A549 (cell line): ENCODE results near the gene REPS2. TPM values are rescaled to one million over a fixed set of nuclear protein-coding genes. Genes with fewer than 3 reads are reported as not detected.
A peak's percentile ranks its signal among the peaks of the same experiment; 100 is the strongest.

Source experiments
- ATAC-seq, 2 experiments: fragments of 200-7000 bp in 1 of 2; fragments of >200 bp in 1 of 2; cut with Nextera tagmentation in 1 of 2; cut with Tn5 transposase in 1 of 2; 3 replicates each; pipeline versions ENCODE4 v1.8.0 to v1.9.1; 2018 to 2020; ENCODE audit warnings: mild to moderate bottlenecking in 1 of 2, moderate library complexity in 1 of 2
- CTCF ChIA-PET: fragments of 300-600 bp; sonication (Branson Sonifier 250); formaldehyde crosslinking; extraction: SDS; loops from one replicate; lab custom pipeline; 2021; ENCODE audit warnings: antibody characterized with exemption, inconsistent platforms; lab: Yijun Ruan, JAX
- POLR2A ChIA-PET: fragments of 350-600 bp; formaldehyde crosslinking; extraction: SDS; loops from one replicate; lab custom pipeline; 2021; ENCODE audit warnings: antibody characterized with exemption, inconsistent platforms; lab: Yijun Ruan, JAX
- DNase-seq, 2 experiments: peaks; one replicate each; pipeline versions ENCODE4 v3.0.0 to v3.0.0-alpha.2; 2011 to 2016; ENCODE audit warnings: low read depth in 1 of 2, low spot score in 1 of 2
- FAIRE-seq: peaks from 2 replicates; lab custom pipeline; 2011; peaks lifted over from hg19 to GRCh38; lab: Jason Lieb, UNC
- H3K27ac ChIP-seq, 2 experiments: fragments of >200 bp; sonication (Bioruptor Twin); formaldehyde crosslinking; 3 replicates each; pipeline ENCODE4 v1.5.1; 2016 to 2017
- H3K4me1 ChIP-seq: fragments of >200 bp; sonication (Bioruptor Twin); formaldehyde crosslinking; 3 replicates; pipeline ENCODE4 v1.6.1; 2016
- H3K4me2 ChIP-seq: fragments of >200 bp; sonication (Bioruptor Twin); formaldehyde crosslinking; 3 replicates; pipeline ENCODE4 v1.6.1; 2016
- H3K4me3 ChIP-seq: fragments of >200 bp; sonication (Bioruptor Twin); formaldehyde crosslinking; 3 replicates; pipeline ENCODE4 v1.5.1; 2016
- H3K9me3 ChIP-seq: fragments of >200 bp; sonication (Bioruptor Twin); formaldehyde crosslinking; 3 replicates; pipeline ENCODE4 v1.6.1; 2016
- BHLHE40 ChIP-seq: IDR thresholded peaks from 2 replicates; pipeline ENCODE4 v1.6.1; 2012; ENCODE audit warnings: low read depth, low read length, inconsistent platforms
- EHF ChIP-seq: fragments of 250-450 bp; sonication (Bioruptor Pico); IDR thresholded peaks from 2 replicates; pipeline ENCODE4 v1.5.0; 2020; ENCODE audit warnings: mild to moderate bottlenecking
- ESRRA ChIP-seq: fragments of 150-350 bp; IDR thresholded peaks from 2 replicates; pipeline ENCODE4 v1.6.1; 2014; ENCODE audit warnings: mild to moderate bottlenecking, low read length, borderline replicate concordance
- FOSL2 ChIP-seq, 2 experiments: fragments of 450-650 bp in 1 of 2; fragments of >200 bp in 1 of 2; sonication (Bioruptor Twin) in 1 of 2; formaldehyde crosslinking; IDR thresholded peaks; 2 replicates each; pipeline versions ENCODE4 v1.5.0 to v1.6.1; 2016 to 2020; ENCODE audit warnings: mild to moderate bottlenecking in 1 of 2, moderate library complexity in 1 of 2
- GATA3 ChIP-seq: IDR thresholded peaks from 2 replicates; pipeline ENCODE4 v1.6.1; 2012; ENCODE audit warnings: borderline replicate concordance
- HDAC2 ChIP-seq: fragments of 200-600 bp; sonication (generic); IDR thresholded peaks from 2 replicates; pipeline ENCODE4 v1.6.1; 2016
- HOXB13 ChIP-seq: fragments of 250-450 bp; sonication (Bioruptor Pico); IDR thresholded peaks from 2 replicates; pipeline ENCODE4 v1.5.0; 2020; ENCODE audit warnings: low read depth, mild to moderate bottlenecking, moderate library complexity
- JUN ChIP-seq, 2 experiments: fragments of >200 bp; sonication (Bioruptor Twin); formaldehyde crosslinking; IDR thresholded peaks; 2 replicates in 1 of 2; 3 replicates in 1 of 2; pipeline ENCODE4 v1.6.1; 2016 to 2017
- JUNB ChIP-seq: fragments of >200 bp; sonication (Bioruptor Twin); formaldehyde crosslinking; IDR thresholded peaks from 2 replicates; pipeline ENCODE4 v1.6.1; 2016
- KDM5A ChIP-seq: fragments of 200-600 bp; sonication (generic); IDR thresholded peaks from 2 replicates; pipeline ENCODE4 v1.6.1; 2016; ENCODE audit warnings: antibody characterized with exemption, mild to moderate bottlenecking
- MAZ ChIP-seq: fragments of 150-350 bp; IDR thresholded peaks from 2 replicates; pipeline ENCODE4 v1.6.1; 2014; ENCODE audit warnings: antibody characterized with exemption, low read depth, low read length, borderline replicate concordance
- NFE2L2 ChIP-seq: fragments of 150-350 bp; conservative IDR thresholded peaks from 2 replicates; pipeline ENCODE4 v1.6.1; 2014; ENCODE audit warnings: low read length
- NPAS2 ChIP-seq: fragments of 250-450 bp; sonication (Bioruptor Pico); IDR thresholded peaks from 2 replicates; pipeline ENCODE4 v1.8.0; 2022; ENCODE audit warnings: mild to moderate bottlenecking, moderate library complexity, borderline replicate concordance
- PHF8 ChIP-seq: fragments of 200-600 bp; sonication (generic); IDR thresholded peaks from 2 replicates; pipeline ENCODE4 v1.6.1; 2016; ENCODE audit warnings: low read depth, mild to moderate bottlenecking, antibody characterized with exemption, moderate library complexity, borderline replicate concordance
- POLR2A ChIP-seq: IDR thresholded peaks from 2 replicates; pipeline ENCODE4 v1.6.1; 2012; ENCODE audit warnings: mild to moderate bottlenecking, low read length
- POLR2AphosphoS2 ChIP-seq: conservative IDR thresholded peaks from 2 replicates; pipeline ENCODE4 v1.6.1; 2012; ENCODE audit warnings: low read length, improper control_type of control experiment, inconsistent platforms
- RAD21 ChIP-seq, 2 experiments: fragments of >200 bp in 1 of 2; sonication (Bioruptor Twin) in 1 of 2; formaldehyde crosslinking in 1 of 2; IDR thresholded peaks in 1 of 2; conservative IDR thresholded peaks in 1 of 2; 2 replicates in 1 of 2; 3 replicates in 1 of 2; pipeline ENCODE4 v1.6.1; 2012 to 2018; ENCODE audit warnings: inconsistent platforms in 1 of 2
- RCOR1 ChIP-seq: fragments of 150-350 bp; IDR thresholded peaks from 2 replicates; pipeline ENCODE4 v1.6.1; 2014; ENCODE audit warnings: antibody characterized with exemption, low read length, low read depth
- RFX5 ChIP-seq: fragments of 450-650 bp; IDR thresholded peaks from 2 replicates; pipeline ENCODE4 v1.7.1; 2014; ENCODE audit warnings: antibody characterized with exemption, mild to moderate bottlenecking, moderate library complexity
- SMC3 ChIP-seq: fragments of >200 bp; sonication (Bioruptor Twin); formaldehyde crosslinking; IDR thresholded peaks from 3 replicates; pipeline ENCODE4 v1.6.1; 2018; ENCODE audit warnings: inconsistent platforms
- WGBS: methylation state at CpG from one replicate; pipeline ENCODE4 v1.1.6; 2017; ENCODE audit errors: missing lambda C conversion rate; 5-methylcytosine and 5-hydroxymethylcytosine counted together
- polyA plus RNA-seq, 4 experiments: library from polyadenylated mRNA; depleted of rRNA in 3 of 4; stranded (reverse); fragments of >200 nt; fragmentation: RNase III in 1 of 4; extraction: RNeasy Plus Mini Kit Qiagen cat#74134 plus additional on column Dnase treatment in 1 of 4; gene quantifications; 2 replicates in 3 of 4; 3 replicates in 1 of 4; pipeline ENCODE4 v1.2.3, GENCODE V29; 2011 to 2017
- TF ChIP-seq, protein P1 (sequence below): fragments of 450-650 bp; IDR thresholded peaks from 2 replicates; pipeline ENCODE4 v1.6.1; 2014; ENCODE audit warnings: antibody characterized with exemption
- TF ChIP-seq, protein P2 (sequence below): fragments of 250-450 bp; sonication (Bioruptor Pico); IDR thresholded peaks from 2 replicates; pipeline ENCODE4 v1.5.0; 2020; ENCODE audit warnings: low read depth, mild to moderate bottlenecking, moderate library complexity
- TF ChIP-seq, protein P3 (sequence below): fragments of 200-600 bp; sonication (generic); IDR thresholded peaks from 2 replicates; pipeline ENCODE4 v1.6.1; 2016; ENCODE audit warnings: antibody characterized with exemption, mild to moderate bottlenecking, moderate library complexity
- TF ChIP-seq, protein P4 (sequence below): fragments of 250-450 bp; sonication (Bioruptor Pico); IDR thresholded peaks from 2 replicates; pipeline ENCODE4 v1.5.0; 2021; ENCODE audit warnings: mild to moderate bottlenecking, moderate library complexity, borderline replicate concordance
- TF ChIP-seq, protein P5 (sequence below): IDR thresholded peaks from 2 replicates; pipeline ENCODE4 v1.6.1; 2012
- TF ChIP-seq, protein P6 (sequence below): IDR thresholded peaks from 2 replicates; pipeline ENCODE4 v1.6.1; 2012; ENCODE audit warnings: low read depth, borderline replicate concordance

Gene REPS2
- polyA plus RNA-seq, 2 of the 4 experiments (the other 2 are of a cell fraction): 0.17 to 0.76 TPM

DNA sequence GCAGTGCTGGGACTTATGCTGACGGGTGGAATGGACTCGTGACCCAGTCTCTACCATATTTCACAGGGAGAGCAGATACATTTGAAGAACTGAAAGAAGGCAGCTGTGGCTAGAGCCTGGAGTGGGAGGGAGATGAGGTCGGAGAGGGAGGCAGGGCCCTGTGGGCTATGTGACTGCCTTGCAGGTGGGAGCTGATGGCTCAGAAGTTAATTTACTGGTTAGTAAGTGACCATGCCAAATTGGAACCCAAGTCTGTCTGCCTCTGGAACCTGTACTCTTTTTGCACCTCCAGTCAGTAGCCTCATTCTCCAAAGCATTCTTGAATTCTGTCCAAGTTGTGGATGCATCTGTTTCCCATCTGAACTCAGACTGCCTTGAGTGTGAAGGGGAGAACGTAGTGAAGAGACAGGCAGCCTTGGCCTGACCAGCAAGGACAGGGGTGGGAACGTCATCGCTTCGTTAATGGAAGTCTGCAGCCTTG, 92.3 kb downstream of the REPS2 start:
- H3K27ac ChIP-seq: no peak overlapping the region
- H3K4me3 ChIP-seq: no peak overlapping the region
- FAIRE-seq (no peak), ATAC-seq (no peak), DNase-seq (no peak)
- no peak overlapping the region for H3K4me2 ChIP-seq
- 38% methylated on average over 7 of the region's 7 CpGs for WGBS
- TF ChIP-seq RCOR1: no peak
- TF ChIP-seq BHLHE40: no peak
- TF ChIP-seq, protein P1, sequence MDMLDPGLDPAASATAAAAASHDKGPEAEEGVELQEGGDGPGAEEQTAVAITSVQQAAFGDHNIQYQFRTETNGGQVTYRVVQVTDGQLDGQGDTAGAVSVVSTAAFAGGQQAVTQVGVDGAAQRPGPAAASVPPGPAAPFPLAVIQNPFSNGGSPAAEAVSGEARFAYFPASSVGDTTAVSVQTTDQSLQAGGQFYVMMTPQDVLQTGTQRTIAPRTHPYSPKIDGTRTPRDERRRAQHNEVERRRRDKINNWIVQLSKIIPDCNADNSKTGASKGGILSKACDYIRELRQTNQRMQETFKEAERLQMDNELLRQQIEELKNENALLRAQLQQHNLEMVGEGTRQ: no peak
- no peak for TF ChIP-seq POLR2AphosphoS2
- no peak for TF ChIP-seq PHF8
- TF ChIP-seq MAZ: no peak
- no peak for TF ChIP-seq KDM5A
- no peak for TF ChIP-seq ESRRA
- no peak for TF ChIP-seq POLR2A
- TF ChIP-seq JUN (IDR thresholded peaks at IDR 0.05): no peak
- TF ChIP-seq GATA3: no peak
- TF ChIP-seq, protein P2, sequence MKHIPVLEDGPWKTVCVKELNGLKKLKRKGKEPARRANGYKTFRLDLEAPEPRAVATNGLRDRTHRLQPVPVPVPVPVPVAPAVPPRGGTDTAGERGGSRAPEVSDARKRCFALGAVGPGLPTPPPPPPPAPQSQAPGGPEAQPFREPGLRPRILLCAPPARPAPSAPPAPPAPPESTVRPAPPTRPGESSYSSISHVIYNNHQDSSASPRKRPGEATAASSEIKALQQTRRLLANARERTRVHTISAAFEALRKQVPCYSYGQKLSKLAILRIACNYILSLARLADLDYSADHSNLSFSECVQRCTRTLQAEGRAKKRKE (CRISPR knock-in tag): no peak
- TF ChIP-seq, protein P3, sequence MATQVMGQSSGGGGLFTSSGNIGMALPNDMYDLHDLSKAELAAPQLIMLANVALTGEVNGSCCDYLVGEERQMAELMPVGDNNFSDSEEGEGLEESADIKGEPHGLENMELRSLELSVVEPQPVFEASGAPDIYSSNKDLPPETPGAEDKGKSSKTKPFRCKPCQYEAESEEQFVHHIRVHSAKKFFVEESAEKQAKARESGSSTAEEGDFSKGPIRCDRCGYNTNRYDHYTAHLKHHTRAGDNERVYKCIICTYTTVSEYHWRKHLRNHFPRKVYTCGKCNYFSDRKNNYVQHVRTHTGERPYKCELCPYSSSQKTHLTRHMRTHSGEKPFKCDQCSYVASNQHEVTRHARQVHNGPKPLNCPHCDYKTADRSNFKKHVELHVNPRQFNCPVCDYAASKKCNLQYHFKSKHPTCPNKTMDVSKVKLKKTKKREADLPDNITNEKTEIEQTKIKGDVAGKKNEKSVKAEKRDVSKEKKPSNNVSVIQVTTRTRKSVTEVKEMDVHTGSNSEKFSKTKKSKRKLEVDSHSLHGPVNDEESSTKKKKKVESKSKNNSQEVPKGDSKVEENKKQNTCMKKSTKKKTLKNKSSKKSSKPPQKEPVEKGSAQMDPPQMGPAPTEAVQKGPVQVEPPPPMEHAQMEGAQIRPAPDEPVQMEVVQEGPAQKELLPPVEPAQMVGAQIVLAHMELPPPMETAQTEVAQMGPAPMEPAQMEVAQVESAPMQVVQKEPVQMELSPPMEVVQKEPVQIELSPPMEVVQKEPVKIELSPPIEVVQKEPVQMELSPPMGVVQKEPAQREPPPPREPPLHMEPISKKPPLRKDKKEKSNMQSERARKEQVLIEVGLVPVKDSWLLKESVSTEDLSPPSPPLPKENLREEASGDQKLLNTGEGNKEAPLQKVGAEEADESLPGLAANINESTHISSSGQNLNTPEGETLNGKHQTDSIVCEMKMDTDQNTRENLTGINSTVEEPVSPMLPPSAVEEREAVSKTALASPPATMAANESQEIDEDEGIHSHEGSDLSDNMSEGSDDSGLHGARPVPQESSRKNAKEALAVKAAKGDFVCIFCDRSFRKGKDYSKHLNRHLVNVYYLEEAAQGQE: no peak
- TF ChIP-seq HDAC2: no peak
- TF ChIP-seq JUNB: no peak
- TF ChIP-seq, protein P4, sequence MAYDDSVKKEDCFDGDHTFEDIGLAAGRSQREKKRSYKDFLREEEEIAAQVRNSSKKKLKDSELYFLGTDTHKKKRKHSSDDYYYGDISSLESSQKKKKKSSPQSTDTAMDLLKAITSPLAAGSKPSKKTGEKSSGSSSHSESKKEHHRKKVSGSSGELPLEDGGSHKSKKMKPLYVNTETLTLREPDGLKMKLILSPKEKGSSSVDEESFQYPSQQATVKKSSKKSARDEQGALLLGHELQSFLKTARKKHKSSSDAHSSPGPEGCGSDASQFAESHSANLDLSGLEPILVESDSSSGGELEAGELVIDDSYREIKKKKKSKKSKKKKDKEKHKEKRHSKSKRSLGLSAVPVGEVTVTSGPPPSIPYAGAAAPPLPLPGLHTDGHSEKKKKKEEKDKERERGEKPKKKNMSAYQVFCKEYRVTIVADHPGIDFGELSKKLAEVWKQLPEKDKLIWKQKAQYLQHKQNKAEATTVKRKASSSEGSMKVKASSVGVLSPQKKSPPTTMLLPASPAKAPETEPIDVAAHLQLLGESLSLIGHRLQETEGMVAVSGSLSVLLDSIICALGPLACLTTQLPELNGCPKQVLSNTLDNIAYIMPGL (CRISPR knock-in tag): no peak
- no peak for TF ChIP-seq EHF (CRISPR knock-in tag)
- TF ChIP-seq RFX5: no peak
- no peak for TF ChIP-seq NFE2L2
- no peak for TF ChIP-seq SMC3
- ChIA-PET POLR2A (no interaction called here), CTCF (interaction anchor here (0.9 to 4.6 kb wide), 4 partner anchors 8 to 212 kb away, joined by 3 to 25 read pairs (median 11); no protein-coding TSS in a partner anchor)
- no peaks in the 10 kb centered on the region for H3K9me3 ChIP-seq
- H3K4me1 ChIP-seq: no peaks in the 10 kb centered on the region

DNA sequence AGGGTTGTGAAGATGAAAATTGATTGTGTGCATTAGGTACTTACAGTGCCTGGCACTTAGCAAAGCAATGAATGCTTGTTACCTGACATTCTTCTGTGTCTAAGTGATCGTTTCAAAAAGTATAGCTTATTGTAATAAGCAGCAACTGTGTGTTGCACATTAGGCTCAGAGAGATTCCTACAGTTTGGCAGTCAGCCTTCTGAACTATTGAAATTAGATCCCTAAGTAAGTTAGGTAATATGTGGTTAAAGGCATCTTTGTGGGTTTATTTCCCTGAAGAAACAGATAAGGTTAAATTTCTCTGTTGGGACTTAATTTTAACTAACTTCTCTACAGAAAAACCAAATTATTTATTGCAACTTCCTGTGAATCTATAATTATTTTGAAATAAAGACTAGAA, 93.4 kb downstream of the REPS2 start:
- Histone ChIP-seq H3K27ac (no peak overlapping the region), H3K4me2 (no peak overlapping the region), H3K9me3 (no peaks in the 10 kb centered on the region), H3K4me1 (no peaks in the 10 kb centered on the region), H3K4me3 (no peak overlapping the region)
- WGBS: 0% methylated on average over 1 of the region's 1 CpG
- DNase-seq: no peak
- FAIRE-seq: peak; percentile 65
- TF ChIP-seq EHF (CRISPR knock-in tag) (no peak), GATA3 (no peak), HOXB13 (CRISPR knock-in tag) (no peak), RFX5 (no peak), SMC3 (no peak), RAD21 (conservative IDR thresholded peaks at IDR 0.05 in 1 of 2, IDR thresholded peaks at IDR 0.05 in 1 of 2) (no peak), FOSL2 (IDR thresholded peaks at IDR 0.05) (no peak), FOSL2 (CRISPR knock-in tag; IDR thresholded peaks at IDR 0.05) (no peak), NPAS2 (CRISPR knock-in tag) (no peak)
- TF ChIP-seq, protein P5, sequence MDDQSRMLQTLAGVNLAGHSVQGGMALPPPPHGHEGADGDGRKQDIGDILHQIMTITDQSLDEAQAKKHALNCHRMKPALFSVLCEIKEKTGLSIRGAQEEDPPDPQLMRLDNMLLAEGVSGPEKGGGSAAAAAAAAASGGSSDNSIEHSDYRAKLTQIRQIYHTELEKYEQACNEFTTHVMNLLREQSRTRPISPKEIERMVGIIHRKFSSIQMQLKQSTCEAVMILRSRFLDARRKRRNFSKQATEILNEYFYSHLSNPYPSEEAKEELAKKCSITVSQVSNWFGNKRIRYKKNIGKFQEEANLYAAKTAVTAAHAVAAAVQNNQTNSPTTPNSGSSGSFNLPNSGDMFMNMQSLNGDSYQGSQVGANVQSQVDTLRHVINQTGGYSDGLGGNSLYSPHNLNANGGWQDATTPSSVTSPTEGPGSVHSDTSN: no peak
- TF ChIP-seq, protein P6, sequence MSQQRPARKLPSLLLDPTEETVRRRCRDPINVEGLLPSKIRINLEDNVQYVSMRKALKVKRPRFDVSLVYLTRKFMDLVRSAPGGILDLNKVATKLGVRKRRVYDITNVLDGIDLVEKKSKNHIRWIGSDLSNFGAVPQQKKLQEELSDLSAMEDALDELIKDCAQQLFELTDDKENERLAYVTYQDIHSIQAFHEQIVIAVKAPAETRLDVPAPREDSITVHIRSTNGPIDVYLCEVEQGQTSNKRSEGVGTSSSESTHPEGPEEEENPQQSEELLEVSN: no peak
- ATAC-seq: no peak
- POLR2A ChIA-PET: no interaction called here
- CTCF ChIA-PET: interaction anchor here (0.6 to 9.6 kb wide), 4 partner anchors 9 to 213 kb away, joined by 3 to 161 read pairs (median 10); no protein-coding TSS in a partner anchor
